Measurements from ENCODE around the gene ADAMTS16.

Gene ADAMTS16

DNA sequence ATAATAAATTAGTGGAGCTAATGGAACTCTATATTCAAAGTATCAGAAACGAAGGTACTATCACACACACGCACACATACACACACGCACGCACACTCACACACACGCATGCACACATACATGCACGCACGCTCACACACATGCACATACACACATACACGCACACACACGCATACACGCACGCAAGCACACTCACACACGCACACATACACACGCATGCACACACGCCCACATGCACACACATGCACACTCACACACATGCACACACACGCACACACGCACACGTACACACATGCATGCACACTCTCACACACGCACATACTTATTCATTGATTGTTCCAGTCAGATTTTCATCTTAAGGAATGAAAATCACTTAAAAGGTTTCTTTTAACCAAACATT is 212.5 kb downstream of the ADAMTS16 start:
- DNase-seq = no peak

DNA sequence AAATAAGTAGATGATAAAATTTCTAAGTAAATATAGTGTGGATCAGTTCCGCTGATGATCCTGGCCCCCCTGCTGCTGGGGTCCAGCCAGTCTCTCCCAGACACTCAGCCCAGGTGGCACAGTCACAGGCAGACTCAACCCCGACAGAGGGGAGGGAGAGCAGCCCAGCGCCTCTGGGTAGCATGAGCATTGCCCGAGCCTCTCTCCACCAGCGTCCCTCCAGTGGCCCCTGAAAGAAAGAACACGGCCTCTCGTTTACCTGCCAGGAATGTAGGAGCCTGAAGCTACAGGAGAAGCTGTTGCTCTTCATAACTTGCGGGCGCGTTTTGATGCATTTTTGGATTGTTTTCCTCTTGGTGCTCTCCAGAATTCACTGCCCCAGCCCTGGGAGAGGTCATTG is 213.6 kb downstream of the ADAMTS16 start:
- no peak for DNase-seq

DNA sequence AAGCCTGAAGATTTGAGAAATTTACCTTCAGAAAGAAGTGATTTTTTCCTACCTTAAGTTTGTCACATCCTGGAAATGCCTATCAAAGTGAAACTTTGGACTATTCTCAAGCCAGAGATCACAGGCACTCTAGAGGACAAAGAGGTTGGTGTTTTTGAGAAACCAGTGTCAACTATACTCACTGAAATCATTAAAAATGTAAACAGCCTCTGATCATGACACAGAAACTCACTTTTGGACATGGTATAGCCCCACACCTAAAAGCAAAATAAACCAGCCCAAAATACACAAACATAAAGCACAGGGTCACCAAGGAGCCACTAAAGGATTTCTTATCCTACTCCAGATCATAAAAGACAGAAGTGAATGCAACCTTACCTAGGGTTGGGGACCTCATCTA is 216.6 kb downstream of the ADAMTS16 start:
- DNase-seq = no peak

DNA sequence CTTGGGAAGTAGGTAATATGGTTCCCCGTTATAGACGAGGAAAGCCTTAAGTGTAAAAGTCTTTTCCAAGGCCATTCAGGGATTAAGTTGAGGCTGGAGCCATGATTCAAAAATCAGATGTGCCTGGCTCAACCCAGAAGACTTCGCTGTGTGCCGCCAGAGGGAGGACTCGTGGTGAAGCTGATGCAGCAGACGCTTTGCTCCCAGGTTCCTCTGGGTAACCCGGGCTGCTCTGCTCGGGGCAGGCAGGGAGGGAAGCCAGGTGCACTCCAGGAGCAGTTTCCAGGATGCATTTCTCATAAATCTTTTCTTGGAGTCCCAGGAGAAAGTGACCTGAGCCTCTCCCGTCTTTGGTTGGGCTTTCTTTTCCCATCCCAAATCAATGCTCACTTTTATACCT is 219.5 kb downstream of the ADAMTS16 start:
- DNase-seq = no peak

DNA sequence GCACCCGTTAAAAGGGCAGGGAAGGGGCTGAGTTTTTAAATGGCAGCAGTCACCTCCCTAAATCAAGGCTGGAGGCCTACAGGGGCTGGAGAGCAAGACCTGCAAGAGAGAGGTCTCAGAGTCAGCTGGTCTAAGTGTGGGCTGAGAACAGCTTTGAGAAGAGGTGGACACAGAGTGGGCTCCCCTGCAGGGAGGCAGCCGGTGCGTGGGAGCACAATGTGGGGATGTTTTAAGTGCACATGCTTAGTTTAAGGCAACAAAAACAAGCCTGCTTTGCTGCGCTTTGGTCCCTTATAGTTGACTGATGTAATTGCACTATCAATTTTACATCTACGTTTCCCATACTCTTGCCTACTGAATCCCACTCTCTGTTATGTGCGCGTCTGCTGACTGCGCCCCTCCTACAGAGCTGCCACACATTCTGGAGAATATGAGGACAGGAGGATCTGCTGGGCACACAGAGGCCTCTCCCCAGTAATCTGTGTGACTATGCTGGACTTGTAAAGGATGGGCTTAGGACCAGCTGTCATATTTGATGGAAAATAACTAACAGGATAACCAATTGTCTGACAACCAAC is 220.3 kb downstream of the ADAMTS16 start:
- no peak for DNase-seq

DNA sequence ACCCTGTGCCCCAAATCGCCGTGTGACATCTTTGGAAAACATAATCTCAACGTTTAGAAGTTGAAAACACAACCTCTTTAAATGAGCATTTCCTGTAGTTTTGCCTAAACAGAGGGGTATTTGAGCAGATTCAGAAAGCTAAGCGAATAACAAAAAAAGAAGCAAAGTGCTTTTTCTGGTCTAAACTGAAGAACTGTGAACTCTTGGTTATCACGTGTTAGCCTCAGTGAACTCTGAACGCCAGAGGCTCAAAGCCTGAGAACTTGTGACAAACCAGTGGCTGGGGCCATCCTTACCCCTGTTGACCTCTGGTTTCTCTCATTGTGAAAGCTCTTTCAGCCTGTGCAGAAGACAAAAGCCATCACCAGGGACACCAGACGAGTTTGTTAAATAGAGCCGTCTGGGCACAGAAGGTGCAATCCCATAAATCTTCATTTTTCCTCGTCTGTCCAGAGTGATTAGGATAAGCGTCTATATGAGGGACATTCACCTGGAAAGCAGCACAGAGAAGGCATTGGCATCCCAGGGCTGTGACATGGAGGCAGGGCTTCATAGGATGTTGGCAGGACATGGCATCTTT is 220.9 kb downstream of the ADAMTS16 start:
- no peak for DNase-seq

DNA sequence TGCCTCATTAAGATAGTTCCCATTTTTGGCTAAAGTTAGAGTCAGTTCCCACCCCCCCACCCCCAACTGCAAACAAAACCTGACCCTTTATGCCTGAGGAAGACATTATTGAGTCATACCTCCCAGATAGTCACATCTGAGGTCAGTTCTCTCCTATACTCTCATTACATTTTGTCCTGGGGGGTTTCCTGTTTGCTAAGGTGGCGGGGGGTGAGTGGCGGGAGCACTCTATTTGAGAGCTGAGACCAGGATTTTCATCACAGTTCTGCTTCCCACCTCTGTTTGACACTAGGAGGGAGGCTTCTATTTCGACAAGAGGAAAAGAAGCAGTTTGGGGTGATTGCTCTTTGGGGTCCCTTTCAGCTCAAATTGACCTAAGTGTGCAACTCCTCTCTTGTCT is 222.9 kb downstream of the ADAMTS16 start:
- DNase-seq = no peak

DNA sequence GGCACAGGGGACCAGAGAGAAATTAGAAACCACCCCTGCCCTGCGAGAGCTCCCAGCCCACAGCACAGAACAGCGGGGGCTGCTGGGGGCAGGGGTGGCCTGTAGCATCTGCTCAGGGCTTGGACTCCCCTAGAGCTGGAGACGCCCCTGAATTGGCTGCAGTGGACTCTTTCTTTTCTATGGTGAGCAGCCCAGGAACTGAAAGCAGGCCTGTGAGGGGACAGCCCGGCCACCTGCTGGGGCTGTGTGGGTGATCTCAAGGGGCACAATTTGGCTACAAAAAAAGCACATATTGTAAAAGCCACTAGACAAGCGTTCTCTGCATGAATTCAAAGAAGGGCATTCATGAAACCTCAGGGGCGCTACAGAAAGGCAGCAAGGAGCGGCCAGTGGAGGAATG is 224.8 kb downstream of the ADAMTS16 start:
- DNase-seq = no peak

DNA sequence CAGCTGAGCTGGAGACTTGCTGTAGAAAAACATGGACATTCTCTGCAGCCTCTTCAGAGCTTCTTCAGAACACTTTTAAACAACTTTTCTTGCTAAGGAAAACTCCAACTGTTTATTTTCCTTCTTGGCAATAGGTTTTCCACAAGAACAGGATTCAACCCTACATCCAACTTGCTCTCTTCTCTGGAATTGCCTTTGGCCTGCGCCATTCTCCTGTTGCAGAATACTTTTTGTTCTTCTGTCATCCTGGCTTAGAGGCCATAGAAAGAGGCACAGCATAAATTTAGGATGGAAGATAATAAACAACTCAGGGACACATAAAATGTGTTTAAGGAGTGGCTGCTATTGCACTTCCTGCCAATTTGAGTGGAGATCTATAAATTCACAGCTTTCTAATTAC is 227.6 kb downstream of the ADAMTS16 start:
- DNase-seq = no peak

DNA sequence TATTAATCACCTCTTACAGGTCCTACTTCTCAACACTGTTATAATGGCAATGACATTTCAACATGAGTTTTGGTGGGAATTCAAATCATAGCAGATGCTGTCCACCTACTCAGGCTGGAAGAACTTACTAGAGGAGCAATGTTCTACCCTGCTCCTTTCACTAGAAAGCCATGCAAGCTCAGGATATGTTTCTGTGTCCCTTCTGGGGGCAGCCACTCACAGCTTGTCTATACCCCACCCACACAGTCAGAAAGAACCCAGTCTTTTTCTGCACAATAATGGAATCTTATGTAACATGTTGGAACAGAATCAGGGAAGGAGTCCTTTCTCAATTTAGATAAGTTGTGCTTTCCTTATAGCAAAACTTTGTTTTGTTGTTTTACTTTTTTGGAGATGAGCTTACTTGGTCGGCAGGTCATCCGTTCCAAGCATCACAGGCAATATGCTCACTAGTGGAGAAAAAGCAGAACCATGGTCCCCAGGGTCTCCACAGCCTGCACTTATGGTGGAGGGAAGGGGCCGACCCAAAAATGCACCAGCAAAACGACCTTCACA is 229.0 kb downstream of the ADAMTS16 start:
- no peak for DNase-seq

Data from CD4-positive, alpha-beta T cell treated with Interleukin-17A for 1 hour (primary cell).